NCI-H460 (cell line): ENCODE results near the gene NPB. TPM values are rescaled to one million over a fixed set of nuclear protein-coding genes. Genes with fewer than 3 reads are reported as not detected.

Experiments used
- DNase-seq: peaks from one replicate; pipeline ENCODE4 v3.0.0-alpha.2; 2016; ENCODE audit warnings: low read depth; ENCODE audit errors: extremely low read depth
- total RNA-seq: library from RNA; depleted of rRNA; stranded (reverse); fragments of >200 nt; shearing (Covaris generic); gene quantifications from 2 replicates; pipeline ENCODE4 v1.2.3, GENCODE V29; 2014

NPB gene
- total RNA-seq, 1 experiment from 2014 or later, result 0.05 TPM

DNA sequence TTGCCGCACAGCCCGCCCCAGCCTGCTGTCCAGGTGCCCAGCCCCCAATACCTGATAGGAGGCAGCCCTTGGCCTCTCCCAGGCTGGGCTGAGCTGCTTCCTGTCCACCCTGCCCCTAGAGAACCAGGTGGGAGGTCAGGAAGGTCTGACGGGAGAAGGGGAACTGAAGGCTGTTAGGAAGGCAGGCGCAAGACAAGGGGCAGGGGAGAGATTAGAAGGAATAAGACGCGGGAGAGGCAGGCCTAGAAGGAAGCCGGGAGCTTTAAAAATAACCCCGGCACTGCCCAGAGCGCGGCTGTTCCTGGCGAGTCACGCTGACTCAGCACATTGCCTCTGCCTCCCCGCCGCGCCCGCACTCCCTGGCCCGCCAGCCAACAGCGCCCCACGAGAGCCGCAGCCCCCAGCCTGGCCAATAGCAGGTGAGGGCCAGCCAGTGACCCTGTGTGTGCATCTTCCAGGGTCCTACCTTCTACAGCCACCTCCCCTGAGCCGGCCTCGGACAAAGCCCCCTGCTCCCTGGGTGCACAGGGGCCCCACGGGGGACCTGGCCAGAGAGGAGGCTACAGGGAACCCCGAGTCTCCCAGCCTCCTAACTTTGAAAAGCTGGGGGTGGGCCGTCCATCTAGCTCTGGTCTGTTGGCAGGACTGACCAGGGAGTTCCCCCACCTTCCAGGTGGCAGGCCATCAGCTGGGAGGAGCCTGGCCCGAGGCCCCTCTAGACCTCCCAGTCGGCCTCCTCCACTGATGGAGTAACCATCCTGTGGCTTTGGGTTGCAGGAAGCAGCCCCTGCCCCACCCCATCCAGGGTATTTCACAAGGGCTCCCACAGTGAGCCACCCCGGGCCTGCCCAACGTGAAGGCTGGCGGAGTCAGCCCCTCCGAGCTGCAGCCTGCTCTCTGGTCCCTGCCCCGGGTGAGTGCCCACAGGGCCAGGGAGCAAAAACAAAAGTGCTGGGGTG is 21.5 kb downstream of the NPB start:
- peak; percentile 69 for DNase-seq

DNA sequence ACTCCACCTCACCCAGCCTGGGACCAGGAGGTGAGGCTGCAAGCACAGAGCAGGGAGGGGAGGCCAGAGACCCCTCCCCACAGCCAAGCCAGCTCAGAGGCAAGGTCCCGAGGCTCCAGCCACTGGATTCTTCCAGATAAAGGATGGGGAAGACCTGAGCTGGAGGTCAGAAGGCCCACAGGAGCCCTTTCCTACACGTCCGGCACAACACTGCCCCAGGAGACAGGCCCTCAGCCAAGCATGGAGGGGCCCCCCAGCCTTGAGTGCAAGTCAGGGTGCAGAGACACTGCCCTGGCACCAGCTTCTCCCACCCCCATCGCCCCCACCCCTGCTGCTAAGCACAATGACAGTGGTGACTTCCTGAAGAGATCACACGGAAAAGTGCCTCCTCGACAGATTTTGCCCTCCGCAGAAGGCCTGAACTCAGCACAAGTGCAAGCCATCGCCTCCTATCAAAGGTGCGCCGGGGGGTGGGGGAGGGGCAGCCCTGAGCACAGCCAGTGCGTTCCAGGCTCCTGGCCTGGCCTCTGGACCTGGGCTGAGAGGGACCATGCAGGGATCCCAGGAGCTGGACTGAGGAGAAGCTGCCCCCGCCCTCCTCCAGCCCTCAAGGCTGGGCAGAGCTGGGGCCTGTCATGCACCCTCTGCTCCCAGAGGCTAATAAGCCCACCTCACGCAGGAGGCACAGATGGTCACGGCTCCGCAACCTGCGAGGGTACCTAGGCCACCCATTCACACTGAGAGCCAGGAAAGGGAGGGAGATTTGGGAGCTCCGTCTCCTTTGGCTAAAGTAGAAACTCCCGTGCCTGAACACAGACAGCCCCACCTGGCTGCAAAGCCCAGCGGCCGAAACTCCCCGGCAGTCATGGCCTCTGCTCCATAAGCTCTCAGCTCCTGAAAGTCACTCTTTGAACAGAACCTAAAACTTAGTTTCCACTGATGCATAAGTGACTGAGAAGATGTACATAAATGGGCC is 22.8 kb downstream of the NPB start:
- no peak for DNase-seq

DNA sequence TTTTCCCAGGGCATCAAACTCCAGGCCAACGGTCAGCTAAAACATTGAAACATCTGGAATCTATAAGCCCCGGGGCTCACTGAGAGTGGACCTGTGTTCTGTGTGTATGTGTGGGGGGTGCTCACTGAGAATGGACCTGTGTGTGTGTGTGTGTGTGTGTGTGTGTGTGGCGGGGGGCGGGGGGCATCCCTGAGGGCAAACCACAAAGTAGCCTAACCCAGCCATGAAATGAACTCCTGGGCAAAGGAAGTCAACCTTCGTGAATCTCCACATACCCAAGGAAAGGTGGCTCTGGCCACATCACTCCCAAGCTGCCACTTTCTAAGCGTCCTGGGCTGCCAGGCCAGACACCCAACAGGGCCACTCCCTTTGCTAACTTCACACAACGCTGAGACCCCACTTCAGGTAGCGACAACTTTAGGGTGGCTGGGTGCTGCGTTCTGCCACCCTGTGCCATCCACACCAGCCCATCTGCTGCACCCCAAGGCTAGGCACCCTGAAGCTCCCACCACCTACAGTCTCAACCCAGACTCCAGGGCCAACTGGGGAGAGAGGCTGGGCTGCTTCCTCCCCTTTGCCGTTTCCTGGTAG is 23.9 kb downstream of the NPB start:
- no peak for DNase-seq

DNA sequence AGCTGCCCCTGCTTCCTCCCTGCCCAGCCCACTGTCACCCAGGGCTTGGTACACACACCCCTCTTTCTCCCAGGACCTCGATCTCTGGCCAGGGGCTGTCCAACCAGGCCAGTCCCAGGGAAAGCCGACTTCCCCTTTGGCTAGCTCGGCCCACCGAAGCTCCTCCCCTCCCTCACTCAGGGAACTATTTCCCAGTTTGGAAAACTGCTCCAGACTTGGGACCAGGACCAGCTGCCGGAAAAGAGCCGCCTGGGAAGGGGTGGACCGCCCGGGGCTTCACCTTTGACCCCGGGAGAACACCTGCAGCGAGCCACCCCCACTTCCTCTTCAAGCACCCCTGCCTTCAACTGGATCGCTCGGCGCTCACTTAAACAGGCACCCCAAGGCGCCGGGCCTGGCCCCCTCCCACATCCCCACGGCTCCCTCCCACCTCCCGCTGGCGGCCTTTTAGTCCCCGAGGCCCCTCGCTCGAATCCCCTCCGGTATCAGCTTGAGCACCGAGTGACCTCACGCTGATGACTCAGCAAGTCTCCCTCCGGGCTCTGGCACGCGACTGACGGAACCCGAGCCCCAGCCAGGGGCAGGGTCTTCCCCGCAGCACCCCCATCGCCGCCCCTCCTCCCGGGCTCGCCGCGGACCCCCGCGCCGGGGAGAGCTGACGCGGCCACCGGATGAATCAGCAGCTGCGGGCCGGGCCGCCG is 24.6 kb downstream of the NPB start:
- DNase-seq, result peak; percentile 71

DNA sequence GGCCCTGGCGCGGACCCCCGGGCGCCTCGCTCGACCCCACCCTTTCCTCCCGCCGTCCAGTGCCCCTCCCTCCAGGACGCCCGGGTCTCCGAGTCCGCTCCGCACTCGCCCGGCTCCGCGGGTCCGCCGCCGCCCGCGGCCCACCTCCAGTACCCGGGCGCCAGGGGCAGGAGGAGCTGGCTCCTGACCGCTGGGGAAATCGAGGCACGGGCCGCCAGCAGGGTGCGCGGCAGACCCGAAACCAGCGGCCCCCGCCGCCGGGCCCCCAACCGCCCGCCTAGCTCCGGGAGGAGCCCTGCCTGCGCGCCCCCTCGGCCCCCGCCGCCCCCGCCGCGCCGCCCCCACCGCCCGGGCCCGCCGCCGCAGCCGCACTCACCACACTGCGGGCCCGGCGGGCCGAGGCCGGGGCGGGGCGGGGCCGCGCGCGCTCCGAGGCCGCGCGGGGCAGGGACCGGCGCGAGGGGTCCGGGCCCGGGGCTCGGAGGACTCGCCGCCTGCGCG is 25.2 kb downstream of the NPB start:
- DNase-seq, result no peak

DNA sequence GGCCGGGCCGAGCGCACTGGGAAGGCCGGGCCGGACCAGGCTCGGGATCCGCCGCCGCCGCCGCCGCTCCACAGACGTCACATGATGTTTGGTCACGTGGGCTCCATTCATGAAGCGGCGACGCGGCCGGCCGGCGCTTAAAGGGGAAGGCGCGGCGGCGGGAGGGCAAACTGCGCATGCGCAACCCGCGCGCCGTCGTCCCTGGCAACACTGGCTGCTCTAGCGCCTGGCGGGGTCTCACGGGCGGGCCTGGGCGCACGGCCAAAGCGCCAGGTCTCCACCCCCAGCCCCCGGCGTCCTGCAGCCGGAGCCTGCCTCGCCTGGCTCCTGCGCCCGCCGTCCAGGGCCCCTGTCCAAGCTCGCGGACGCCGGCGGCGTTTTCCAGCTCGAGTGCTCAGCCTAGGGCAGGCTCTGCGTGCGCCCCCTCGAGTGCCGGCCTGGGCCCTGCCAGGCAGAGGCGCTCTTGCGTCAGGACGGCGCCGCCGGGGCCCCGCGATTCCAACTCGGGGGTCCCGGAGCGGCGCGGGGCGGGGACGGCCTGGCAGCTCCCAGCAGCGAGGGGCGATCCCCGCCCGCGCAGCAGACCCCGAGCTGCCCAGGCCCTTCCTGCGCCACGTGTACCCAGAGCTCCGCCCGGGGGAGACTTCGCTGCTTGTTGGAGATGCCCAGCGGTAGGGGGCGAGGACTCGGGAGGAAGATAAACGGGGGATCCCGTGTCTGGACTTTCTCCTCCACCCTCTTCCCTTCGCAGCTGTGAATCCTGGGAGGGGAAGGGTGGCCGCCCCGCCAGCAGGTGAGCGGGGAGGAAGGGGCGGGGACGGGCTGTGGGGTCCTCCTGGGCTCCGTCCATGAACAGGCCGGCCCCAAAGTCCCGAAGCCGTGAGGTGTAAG is 25.9 kb downstream of the NPB start, which contains the start of gene MAFG:
Gene MAFG (minus strand): TSS at position 83 of the 891 bp plus-strand sequence. CDS start 4,550 bp downstream, outside the sequence.
- DNase-seq, result peak; percentile 92

DNA sequence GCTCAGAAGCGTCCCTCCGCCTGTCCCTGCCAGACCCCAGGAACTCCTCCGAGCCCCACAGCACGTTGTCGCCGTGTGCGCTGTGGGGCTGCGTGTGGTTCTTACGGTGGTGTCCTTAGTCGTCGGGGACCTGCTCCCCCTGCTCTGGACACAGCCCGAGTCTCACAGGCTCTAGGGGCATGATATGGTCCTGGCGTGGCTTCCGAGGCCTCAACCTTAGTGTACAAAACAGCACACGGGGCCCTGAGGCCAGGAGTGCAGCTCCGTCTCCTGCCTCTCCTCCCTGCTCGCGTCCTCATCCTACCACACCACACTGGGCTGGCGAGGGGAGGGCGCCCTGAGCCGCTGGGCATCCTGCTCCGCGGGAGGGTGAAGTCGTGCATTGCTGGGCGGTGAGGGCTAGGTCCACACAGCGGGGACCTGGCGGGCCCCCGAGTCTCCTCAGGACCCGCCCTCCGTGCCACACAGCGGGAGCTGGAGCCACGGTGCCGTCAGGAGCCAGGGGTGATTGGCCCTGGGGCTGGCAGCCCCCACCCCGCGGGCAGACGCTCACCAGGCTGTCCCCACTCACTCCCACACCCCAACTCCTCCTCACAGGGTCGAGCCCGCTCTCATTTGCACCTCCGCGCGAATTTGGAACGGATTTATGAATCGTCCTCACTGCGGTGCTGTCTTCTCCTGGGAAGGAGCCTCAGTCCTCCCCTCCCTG is 26.7 kb downstream of the NPB start:
- DNase-seq, result no peak

DNA sequence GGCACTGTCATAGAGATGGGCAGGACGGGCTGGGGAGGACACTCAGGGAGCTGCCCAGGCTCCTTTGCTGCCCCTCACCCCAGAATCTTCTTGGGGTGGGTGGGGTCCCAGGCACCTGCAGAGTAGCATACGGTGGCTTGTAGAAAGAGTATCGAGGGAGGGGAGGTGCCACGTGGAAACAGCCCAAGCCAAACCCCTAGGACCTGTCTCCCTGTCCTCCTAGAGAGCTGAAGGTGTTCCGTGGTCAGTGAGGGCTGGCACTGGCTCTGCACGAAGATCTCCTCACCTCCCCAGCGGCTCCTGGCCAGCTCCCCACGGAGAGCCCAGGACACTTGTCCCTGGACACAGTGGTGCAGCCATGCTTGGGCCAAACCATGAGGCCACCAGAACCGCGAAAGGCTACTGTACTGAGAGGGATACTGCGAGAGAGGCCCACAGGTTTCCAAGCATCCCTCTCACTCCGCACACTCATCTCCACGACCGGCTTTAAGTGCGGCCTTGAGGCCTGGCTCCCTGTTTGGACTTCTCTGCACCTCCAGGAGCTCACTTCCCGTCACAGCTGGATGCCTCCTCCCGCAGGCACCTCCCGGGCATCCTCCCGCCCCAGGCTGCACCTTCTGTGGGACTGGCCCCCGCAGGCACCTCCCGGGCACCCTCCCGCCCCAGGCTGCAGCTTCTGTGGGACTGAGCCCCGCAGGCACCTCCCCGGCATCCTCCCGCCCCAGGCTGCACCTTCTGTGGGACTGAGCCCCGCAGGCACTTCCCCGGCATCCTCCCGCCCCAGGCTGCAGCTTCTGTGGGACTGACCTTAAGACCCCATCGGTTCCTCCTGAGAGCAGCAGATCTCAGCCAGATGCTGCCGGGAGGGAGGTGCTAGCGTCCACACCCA is 27.5 kb downstream of the NPB start:
- no peak for DNase-seq

DNA sequence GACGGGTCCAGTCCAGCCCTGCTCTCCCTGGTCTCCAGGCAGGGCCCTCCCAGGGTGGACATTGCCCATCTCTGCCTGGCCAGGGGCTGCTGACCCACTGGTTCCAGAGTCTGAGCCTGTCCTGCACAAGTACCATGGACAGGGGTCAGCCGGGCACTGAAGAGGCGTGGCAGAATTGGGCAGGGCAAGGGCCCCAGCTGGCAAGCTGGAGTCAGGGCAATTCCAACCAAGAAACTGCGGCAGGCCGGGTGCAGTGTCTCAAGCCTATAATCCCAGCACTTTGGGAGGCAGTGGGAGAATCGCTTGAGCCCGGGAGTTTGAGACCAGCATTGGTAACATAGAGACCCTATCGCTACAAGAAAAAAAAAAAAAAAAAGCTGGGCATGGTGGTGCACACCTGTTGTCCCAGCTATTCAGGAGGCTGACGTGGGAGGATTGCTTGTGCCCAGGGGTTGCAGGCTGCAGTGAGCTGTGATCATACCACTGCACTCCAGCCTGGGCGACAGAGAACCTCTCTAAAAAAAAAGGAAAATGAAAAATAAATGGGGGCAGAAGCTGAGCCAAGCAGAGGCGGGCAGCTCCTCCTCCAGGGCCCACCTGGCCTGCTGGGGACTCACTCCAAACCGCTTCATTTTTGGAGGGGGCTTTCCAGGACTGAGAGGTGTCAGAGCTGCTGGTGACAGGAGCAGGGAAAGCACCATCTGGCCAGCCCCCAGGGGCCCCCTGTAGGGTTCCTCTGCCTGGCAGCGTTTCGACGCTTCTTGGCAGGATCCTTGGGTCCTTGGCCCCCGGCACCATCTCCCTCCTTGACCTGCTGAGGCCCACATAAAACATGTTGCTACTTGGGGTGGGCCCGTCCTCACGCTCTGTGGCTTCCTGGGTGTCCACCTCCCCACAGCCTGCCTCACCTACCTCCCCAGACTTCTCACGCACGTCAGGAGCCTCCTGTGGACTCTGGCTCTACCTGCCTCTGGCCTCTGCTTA is 28.4 kb downstream of the NPB start:
- no peak for DNase-seq

DNA sequence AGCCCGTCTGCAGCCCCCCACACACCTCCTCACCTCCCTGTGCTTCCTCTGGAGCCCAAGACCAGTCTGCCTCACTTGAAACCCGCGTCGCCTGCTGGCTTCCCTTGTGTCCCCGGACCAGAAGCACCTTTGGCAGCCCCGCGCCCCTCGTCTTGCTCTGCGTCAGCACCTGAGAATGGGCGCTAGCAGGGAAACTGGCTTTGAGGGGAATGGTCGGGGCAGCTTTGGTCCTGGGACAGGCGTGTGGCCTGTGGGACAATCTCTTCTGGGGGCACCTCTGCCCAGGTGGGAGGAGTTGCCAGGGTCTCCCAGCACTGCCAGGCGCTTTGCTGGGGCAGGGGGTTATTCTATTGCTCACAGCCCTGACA is 29.1 kb downstream of the NPB start:
- DNase-seq, result no peak

DNA sequence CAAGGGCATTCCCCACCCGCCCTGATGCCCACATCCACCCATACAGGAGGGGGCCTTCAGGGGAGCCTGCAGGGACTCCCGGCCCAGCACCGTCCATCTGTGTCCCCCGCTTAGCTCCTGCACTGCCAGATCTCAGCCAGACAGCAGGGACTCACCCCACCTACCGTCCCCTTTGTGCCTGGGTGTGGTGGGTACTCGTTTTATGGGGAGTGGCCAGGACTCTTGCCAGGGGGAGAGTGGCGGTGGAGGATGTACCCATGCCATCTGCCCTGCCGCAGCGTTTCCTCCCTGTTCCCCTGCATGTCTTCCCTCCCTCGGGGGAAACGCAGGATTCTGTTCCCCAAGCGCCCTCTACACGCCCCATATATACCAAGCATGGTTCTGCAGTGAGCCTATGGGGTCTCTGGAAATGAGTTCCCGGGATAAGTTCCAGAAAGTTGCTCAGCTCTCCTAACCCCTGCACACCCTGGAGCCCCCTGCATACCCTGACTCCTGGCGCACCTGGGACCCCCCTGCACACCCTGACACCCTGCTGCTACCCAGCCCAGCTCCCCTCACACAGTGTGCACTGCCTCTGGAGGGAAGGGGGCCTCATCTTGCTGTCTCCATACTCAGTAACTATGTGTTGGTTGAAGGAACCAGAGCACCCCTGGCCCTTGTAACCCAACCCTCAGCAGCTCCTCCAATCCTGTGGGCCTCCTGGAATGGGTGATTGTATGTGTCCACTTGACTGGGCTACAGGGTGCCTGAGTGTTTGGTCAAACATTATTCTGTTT is 29.7 kb downstream of the NPB start:
- DNase-seq, result no peak

DNA sequence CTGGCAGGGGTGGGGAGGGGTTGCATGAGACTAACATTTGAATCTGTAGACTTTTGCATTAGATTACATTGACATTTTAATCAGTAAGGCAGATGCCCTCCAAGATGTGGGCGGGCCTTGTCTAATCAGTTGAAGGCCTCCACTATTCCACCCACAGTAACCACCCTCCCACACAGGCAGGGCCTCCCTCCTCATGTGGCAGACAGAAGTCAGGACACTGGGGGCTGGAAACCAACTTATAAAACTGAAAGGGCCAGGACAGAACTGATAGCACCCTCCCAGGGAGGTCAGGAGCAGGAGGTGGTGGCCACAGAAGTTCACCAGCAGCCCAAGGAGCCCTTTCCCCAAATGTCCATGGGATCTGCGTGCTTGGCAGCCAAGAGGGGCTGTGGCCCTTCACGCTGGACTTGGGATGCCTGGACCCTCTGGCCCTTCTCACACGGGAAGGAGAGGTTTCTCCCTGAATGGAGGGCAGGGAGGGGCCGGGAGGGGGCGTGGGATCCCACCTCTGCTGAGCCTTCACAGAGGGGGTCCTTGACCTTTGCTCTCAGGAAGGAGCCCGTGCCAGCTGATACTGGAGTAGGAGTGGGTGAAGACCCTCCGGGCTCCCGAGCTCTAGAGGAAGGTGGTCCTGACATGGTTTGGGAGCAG is 30.4 kb downstream of the NPB start:
- no peak for DNase-seq

DNA sequence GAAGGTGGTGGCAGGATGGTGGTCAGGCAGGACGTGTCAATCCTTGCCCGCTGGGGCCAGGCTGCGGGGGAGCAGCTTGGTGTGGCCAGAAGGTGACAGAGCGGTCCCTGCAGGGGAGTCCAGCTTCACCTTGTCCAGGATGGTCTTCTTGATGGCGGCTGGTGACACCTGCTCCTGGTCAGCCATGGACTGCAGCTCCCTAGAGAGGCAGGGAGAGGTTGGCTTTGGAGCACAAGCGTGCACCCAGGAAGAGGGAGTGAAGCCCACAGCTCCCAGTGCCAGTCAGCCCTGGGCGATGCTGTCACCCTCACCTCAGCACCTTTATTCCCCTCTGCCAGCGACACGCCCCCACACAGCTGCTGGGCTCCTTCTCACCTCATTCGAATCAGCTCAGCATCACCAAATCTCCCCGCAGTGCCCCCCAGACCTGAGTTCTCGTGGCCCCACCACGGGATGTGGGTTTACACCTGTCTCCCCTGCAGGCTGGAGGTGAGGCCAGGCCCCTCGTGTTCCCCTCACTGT is 31.2 kb downstream of the NPB start:
- no peak for DNase-seq

DNA sequence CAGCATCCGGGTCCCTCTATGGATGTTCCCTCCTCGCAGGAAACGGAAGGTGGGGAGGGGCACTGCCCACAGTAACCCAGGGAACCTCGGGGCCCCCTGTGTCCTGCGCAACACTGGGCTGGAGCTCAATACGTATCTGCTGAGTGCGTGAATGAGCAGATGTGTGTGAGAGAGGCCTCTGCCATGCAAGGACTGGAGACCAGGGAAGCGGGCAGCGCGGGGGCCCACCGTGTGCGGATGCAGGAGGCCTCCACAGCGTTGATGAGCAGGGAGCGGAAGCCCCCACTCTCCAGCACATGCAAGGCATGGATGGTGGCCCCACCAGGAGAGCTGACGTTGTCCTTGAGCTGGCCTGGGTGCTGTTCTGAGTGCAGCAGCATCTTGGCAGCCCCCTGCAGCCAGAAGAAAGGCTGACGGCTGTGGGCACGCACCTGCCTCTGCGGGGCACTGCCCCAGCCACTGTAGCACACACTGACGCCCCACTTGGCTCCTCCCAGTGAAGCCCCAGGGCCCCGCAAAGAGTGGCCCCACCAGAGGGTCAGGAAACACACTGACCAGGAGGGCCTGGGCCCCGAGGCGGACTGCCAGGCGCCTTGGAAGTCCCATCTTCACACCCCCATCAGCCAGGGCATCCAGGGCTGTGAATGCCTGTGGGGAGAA is 32.2 kb downstream of the NPB start:
- no peak for DNase-seq
